Measurements from ENCODE around the gene NF1. TPM values are rescaled to one million over a fixed set of nuclear protein-coding genes. Genes with fewer than 3 reads are reported as not detected.

Gene NF1
- total RNA-seq, 1 experiment from 2014 or later, result 60.2 TPM

DNA sequence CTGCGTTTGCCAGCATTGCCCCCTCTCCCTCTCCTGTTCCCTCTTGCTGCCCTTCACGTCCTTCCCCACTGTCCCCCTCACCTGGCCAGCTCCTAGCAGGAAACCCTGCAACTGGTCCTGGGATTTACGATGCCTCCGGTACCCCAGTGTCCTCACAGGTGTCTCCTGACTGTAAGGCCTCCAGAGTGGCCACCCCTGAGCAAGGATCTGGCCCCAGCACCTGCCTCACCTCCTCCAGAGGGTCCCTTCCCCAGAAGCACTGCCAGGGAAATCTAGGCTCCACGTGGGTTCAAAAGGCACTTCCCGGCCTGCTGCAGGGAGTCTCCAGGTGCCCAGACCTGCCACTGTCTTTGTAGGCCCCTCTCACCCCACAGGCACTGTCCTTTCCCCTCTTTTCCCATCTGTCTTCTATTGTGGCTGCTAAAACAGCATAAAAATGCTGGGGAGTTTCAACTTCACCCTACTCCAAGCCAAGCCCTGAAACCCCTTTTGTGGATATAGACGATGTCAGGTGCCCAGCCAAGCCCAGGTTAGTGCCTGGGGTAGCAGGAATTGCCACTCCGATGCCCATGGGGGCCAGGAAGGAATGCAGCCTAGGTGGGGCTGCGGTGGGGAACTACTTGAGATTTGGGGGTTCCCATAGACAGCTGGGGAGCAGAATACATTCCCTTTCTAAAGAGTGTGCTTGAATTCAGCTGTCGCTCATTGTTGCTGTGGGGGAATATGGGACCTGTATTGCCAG lies 322.4 kb downstream of the NF1 start:
- Mint-ChIP-seq H3K36me3 (ENCODE audit: insufficient read depth, unreplicated experiment) (no peaks in the 10 kb centered on the region), H3K27me3 (ENCODE audit: insufficient read depth, unreplicated experiment) (peaks cover 24% of the 10 kb centered on the region), H3K4me3 (ENCODE audit: unreplicated experiment) (no peak overlapping the region), H3K9me3 (ENCODE audit: unreplicated experiment) (no peaks in the 10 kb centered on the region), H3K27ac (ENCODE audit: low read depth, unreplicated experiment) (no peak overlapping the region), H3K4me1 (ENCODE audit: insufficient read depth, unreplicated experiment) (peaks cover 11% of the 10 kb centered on the region)
- CTCF ChIA-PET, result interaction anchor here (0.9 kb wide), 1 partner anchor 138 kb away, joined by 3 read pairs; no protein-coding TSS in a partner anchor
- TF ChIP-seq, protein P1, sequence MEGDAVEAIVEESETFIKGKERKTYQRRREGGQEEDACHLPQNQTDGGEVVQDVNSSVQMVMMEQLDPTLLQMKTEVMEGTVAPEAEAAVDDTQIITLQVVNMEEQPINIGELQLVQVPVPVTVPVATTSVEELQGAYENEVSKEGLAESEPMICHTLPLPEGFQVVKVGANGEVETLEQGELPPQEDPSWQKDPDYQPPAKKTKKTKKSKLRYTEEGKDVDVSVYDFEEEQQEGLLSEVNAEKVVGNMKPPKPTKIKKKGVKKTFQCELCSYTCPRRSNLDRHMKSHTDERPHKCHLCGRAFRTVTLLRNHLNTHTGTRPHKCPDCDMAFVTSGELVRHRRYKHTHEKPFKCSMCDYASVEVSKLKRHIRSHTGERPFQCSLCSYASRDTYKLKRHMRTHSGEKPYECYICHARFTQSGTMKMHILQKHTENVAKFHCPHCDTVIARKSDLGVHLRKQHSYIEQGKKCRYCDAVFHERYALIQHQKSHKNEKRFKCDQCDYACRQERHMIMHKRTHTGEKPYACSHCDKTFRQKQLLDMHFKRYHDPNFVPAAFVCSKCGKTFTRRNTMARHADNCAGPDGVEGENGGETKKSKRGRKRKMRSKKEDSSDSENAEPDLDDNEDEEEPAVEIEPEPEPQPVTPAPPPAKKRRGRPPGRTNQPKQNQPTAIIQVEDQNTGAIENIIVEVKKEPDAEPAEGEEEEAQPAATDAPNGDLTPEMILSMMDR (IDR thresholded peaks at IDR 0.05; ENCODE audit: unreplicated experiment), result no peak
- intact Hi-C loops (cut with micrococcal nuclease), result no loop called here
- DNase-seq (ENCODE audit: unreplicated experiment), result no peak
- BruUV-seq (replicated peaks), result no TSS peak
- POLR2A ChIA-PET, result interaction anchor here (0.6 kb wide), 2 partner anchors 24 to 491 kb away, joined by 3 to 5 read pairs; no protein-coding TSS in a partner anchor

DNA sequence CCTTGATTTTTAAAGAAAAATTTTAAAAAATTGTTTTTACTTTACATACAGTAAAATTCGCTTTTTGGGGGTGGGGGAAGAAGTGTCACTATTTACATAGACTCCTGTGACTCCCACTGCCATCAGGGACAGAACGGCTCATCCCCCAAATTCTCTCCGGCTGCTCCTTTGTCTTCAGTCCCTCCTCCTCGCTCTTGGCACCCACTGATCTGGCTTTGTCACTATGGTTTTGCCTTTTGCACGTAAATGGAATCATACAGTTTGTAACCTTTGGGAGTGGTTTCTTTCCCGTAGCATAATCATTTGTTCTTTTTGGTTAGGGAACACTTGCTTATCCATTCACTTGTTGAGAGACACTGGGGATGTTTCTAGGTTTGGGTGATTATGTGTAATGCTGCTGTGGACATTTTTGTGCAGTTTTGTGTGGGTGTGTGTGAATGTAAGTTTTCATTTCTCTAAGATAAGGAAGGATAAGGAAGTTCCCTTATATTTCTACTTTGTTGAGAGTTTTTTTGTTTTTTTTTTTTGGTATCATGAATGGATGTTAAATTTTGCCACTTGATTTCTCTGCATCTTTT lies 324.1 kb downstream of the NF1 start:
- H3K4me3 Mint-ChIP-seq (ENCODE audit: unreplicated experiment), result no peak overlapping the region
- no peak for DNase-seq (ENCODE audit: unreplicated experiment)
- H3K27ac Mint-ChIP-seq (ENCODE audit: low read depth, unreplicated experiment), result no peak overlapping the region
- peaks cover 6% of the 10 kb centered on the region for H3K4me1 Mint-ChIP-seq (ENCODE audit: insufficient read depth, unreplicated experiment)
- peaks cover 6% of the 10 kb centered on the region for H3K36me3 Mint-ChIP-seq (ENCODE audit: insufficient read depth, unreplicated experiment)
- ChIA-PET CTCF (no interaction called here), POLR2A (no interaction called here)
- H3K27me3 Mint-ChIP-seq (ENCODE audit: insufficient read depth, unreplicated experiment), result peaks cover 40% of the 10 kb centered on the region
- no TSS peak for BruUV-seq (replicated peaks)
- no peaks in the 10 kb centered on the region for H3K9me3 Mint-ChIP-seq (ENCODE audit: unreplicated experiment)
- intact Hi-C loops (cut with micrococcal nuclease), result no loop called here
- TF ChIP-seq, protein P1 (IDR thresholded peaks at IDR 0.05; ENCODE audit: unreplicated experiment), result no peak

DNA sequence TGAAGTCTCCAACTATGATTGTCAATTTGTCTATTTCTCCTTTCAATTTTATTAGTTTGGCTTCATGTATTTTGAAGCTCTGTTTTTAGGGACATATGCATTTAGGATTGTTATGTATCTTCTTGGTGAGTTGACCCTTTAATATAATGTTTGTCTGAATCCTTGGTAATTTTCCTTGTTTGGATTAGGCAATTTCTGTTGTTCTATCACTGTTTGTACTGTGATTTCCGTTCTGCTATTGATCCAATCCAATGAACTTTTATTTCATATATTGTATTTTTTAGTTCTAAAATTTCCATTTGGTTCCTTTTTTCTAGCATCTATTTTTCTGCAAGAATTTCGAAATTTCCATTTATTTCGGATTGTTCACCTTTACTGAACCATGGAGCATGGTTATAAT lies 327.7 kb downstream of the NF1 start:
- Mint-ChIP-seq H3K36me3 (ENCODE audit: insufficient read depth, unreplicated experiment) (peaks cover 6% of the 10 kb centered on the region), H3K9me3 (ENCODE audit: unreplicated experiment) (no peaks in the 10 kb centered on the region), H3K27me3 (ENCODE audit: insufficient read depth, unreplicated experiment) (peaks cover 42% of the 10 kb centered on the region), H3K4me1 (ENCODE audit: insufficient read depth, unreplicated experiment) (no peaks in the 10 kb centered on the region), H3K4me3 (ENCODE audit: unreplicated experiment) (no peak overlapping the region), H3K27ac (ENCODE audit: low read depth, unreplicated experiment) (no peak overlapping the region)
- DNase-seq (ENCODE audit: unreplicated experiment), result no peak
- POLR2A ChIA-PET, result no interaction called here
- TF ChIP-seq, protein P1 (IDR thresholded peaks at IDR 0.05; ENCODE audit: unreplicated experiment), result no peak
- no TSS peak for BruUV-seq (replicated peaks)
- intact Hi-C loops (cut with micrococcal nuclease), result no loop called here
- CTCF ChIA-PET, result interaction anchor here (1.1 kb wide), 1 partner anchor 420 kb away, joined by 3 read pairs; no protein-coding TSS in a partner anchor

DNA sequence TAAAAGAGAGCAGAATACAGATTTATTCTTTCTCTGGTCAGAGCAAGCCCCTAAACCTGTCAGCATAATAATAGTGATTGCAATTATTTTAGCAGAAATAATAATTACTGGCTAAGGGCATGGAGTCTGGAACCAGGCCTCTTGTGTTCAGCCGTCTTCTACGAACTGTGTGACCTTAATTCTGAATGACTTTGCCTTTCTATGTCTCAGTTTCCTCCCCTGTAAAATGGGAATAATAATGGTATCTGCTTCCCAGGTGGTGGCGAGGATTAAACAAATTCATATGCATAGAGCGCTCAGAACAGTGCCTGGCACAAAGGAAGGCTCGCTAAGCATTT lies 330.1 kb downstream of the NF1 start:
- intact Hi-C loops (cut with micrococcal nuclease), result no loop called here
- Mint-ChIP-seq H3K27ac (ENCODE audit: low read depth, unreplicated experiment) (no peak overlapping the region), H3K27me3 (ENCODE audit: insufficient read depth, unreplicated experiment) (peaks cover 33% of the 10 kb centered on the region), H3K4me3 (ENCODE audit: unreplicated experiment) (no peak overlapping the region), H3K9me3 (ENCODE audit: unreplicated experiment) (no peaks in the 10 kb centered on the region), H3K36me3 (ENCODE audit: insufficient read depth, unreplicated experiment) (peaks cover 6% of the 10 kb centered on the region), H3K4me1 (ENCODE audit: insufficient read depth, unreplicated experiment) (no peaks in the 10 kb centered on the region)
- TF ChIP-seq, protein P1 (IDR thresholded peaks at IDR 0.05; ENCODE audit: unreplicated experiment), result no peak
- ChIA-PET CTCF (interaction anchor here (0.6 kb wide), 1 partner anchor 417 kb away, joined by 3 read pairs; no protein-coding TSS in a partner anchor), POLR2A (interaction anchor here (1.0 kb wide), 1 partner anchor 9 kb away, joined by 3 read pairs; no protein-coding TSS in a partner anchor)
- no TSS peak for BruUV-seq (replicated peaks)
- DNase-seq (ENCODE audit: unreplicated experiment), result no peak

Data from MCF 10A (cell line).